Measurements from ENCODE around the gene HOXA3.

GRCh38 chr7:27101957-27102580 is 50.3 kb downstream of the HOXA3 start:
- no peak for TF ChIP-seq CTCF (IDR thresholded peaks at IDR 0.05)
- TF ChIP-seq CBX2 (IDR thresholded peaks at IDR 0.05; ENCODE audit: borderline replicate concordance, low read depth), result no peak
- TF ChIP-seq MAZ (IDR thresholded peaks at IDR 0.05; ENCODE audit: borderline replicate concordance, low read depth, low read length), result no peak
- no peak for TF ChIP-seq REST (IDR thresholded peaks at IDR 0.05)
- no peak for TF ChIP-seq HOXB5 (CRISPR knock-in tag; IDR thresholded peaks at IDR 0.05)
- TF ChIP-seq CHD4 (IDR thresholded peaks at IDR 0.05; ENCODE audit: borderline replicate concordance), result no peak
- no peak for TF ChIP-seq RCOR1 (IDR thresholded peaks at IDR 0.05; ENCODE audit: low read depth, low read length)
- TF ChIP-seq ELK1 (IDR thresholded peaks at IDR 0.05; ENCODE audit: low read depth, low read length), result no peak
- TF ChIP-seq HES2 (IDR thresholded peaks at IDR 0.05), result no peak
- TF ChIP-seq POLR2A (IDR thresholded peaks at IDR 0.05; ENCODE audit: low read length), result no peak
- TF ChIP-seq MAFK (IDR thresholded peaks at IDR 0.05; ENCODE audit: partially characterized antibody), result no peak
- no peak for TF ChIP-seq HMGXB4 (CRISPR knock-in tag; IDR thresholded peaks at IDR 0.05; ENCODE audit: borderline replicate concordance)
- TF ChIP-seq CBX8 (IDR thresholded peaks at IDR 0.05), result no peak
- TF ChIP-seq GATA3 (IDR thresholded peaks at IDR 0.05; ENCODE audit: borderline replicate concordance), result no peak
